ENCODE measurements around the gene SFXN5.

The SFXN5 gene

DNA sequence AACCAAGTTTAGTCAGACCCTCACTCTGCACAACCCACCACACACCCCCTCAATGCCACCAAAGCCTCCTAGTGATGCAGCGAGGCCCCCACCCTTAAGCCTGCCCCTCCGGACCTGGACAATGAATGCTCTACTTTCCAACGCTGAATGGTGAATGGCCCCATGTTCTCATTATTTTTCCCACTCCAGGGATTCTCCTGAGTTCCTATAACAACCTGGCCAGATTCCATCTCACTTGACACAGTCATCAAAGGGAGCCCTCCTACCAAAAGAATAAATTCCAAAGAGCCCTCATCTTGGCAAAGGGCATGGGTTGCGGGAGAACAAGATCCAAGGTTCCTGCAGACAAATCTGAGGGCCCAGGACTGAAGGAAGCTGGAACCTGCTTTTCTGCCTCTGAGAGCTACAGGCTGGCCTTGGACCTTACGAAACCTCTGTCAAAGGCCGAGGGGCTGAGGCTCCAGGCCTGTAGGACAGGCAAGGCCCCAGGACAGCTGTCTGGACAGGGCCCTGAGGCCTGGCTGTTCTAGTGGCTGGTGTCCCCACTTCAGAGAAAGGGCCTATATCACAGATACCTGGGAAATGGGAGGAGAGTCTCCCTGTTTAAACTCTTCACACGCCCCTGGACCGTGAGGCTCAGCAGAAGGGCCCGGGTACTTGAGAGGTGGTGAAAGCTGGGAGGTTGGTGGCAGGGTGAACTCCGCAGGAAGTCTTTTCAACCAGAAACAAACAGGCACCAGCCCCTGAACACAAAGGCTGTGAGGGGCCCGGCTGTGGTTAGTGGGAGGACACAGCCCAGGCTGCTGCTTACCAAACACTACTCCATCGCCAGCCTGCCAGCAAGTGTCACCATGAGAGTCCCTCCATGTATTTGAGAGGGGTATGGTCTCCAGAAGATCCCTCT is 27.3 kb downstream of the SFXN5 start:
- DNase-seq (ENCODE audit: low spot score): no peak

DNA sequence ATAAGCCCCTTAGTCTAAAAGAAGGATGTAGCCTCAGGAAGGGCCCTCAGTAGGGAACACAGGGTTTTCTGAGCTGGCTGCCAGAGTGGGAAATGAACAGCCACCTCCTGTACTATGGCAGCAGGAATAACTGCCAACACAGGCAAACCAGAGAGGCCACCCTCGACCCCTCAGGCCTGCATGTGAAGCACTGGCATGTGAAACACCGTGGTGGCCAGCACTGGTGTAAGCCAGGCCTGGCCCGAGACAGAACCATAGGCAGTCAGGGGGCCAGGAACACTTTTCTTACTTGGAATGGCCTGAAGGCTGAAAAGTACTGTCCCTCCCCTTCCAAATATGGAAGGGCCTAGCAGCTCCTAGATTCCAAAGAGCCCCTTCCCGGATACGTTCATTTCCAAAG is 28.2 kb downstream of the SFXN5 start:
- DNase-seq (ENCODE audit: low spot score): no peak

DNA sequence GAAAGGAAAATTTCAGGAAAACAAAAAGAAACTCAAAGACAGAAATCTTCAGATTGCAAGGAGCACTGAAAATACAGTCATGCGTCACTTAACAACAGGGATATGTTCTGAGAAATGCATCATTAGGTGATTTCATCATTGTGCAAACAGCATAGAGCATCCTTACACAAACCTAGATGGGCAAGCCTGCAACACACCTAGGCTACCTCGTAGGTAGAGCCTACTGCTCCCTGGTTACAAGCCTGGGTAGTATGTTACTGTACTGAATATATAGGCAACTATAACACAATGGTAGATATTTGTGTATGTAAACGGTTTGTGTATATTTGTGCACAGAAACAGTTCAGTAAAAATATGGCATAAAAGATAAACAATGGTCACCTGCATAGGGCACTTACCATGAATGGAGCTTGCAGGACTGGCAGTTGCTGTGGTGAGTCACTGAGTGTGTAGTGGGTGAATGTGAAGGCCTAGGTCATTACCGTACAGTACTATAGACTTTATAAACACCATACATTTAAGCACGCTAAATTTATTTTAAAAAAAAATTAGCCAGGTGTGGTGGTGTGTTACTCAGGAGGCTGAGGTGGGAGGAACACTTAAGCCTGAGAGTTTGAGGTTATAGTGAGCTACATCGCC is 33.4 kb downstream of the SFXN5 start:
- DNase-seq (ENCODE audit: low spot score): no peak

DNA sequence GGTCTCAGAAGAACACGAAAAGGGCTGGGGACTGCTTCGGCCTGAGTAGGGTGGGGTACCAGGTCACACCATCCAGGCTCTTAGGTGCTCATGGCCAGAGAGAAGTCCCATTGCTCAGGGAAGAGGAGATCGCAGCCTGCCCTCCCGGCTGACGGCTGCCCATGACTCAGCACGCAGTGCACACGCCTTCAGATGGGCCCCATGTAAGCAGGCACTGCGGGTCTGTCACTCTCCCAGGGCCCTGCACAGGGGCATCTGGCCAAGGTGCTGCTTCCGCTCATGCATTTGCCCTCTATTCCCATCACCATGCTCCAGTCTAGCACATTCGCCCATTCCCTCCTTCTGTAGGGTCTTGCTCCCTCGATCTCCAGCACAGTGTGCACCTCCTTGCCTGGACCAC is 34.7 kb downstream of the SFXN5 start:
- DNase-seq (ENCODE audit: low spot score): no peak

DNA sequence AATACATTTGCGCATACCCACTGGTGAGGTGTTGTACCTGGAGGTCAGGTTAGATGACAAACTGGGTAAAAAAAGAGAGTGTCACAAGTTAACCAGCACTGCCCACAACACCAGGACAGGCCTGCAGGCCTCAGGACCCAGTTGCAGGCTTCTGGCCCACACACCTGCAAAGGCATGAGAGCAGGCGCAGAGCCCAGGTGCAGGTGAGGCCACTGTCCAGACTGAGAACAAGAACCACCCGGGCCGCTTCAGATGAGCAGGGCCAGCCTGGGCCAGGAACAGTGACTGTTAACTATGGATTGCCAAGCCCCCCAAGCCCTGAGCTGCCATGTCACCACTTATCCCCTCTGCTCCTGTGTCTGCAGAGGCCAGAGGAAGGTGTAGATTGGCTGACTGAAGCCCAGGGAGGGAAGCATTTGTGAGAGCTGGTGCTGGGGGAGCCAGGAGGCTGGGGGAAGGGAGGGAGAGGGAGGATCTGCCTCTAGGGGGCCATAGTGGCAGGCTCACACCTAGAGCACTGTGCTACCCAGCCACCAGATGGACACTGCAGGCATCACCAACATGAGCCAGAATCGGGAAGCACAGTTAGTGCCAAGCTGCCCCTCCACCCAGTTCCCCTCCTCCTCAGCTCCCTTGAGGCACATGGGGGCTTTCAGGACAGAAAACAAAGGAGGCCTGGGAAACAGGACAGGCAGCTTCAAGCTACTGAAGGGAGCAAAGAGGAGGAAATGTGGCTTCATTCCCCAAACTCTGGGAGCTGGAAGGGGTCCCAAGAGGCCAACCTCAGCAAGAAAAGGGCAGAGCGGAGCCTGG is 35.4 kb downstream of the SFXN5 start:
- no peak for DNase-seq (ENCODE audit: low spot score)

DNA sequence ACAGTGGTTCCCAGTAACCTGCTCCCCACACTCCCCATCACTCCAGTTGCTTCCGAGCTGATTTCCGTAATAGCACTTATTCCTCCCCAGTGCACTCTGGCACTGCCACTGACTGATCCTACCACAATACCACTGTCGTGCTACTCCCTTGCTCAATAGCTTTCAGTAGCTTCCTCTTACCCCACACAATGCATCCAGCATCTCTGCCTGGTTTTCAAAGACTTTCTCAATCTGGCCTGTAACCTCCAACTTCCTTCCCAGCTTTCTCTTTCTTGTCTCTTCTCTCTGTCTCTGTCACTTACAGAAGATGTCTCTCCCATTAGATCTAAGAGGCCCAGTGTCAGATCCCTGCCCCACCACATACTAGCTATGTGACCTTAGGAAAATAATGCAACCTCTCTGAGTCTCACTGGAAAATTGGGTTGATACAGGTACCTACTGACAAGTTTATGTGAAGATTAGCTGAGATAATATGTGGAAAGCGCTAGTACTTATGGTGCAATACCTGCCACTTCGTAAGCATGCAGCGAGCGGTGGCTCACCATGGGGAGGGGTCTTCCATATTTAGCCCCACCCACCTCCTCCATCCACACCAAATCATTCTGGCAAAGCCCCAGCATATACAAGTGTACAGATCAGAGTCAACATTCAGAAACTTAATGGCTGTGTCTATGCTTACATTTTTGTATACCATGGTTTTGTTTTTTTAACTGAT is 36.7 kb downstream of the SFXN5 start:
- DNase-seq (ENCODE audit: low spot score): no peak

DNA sequence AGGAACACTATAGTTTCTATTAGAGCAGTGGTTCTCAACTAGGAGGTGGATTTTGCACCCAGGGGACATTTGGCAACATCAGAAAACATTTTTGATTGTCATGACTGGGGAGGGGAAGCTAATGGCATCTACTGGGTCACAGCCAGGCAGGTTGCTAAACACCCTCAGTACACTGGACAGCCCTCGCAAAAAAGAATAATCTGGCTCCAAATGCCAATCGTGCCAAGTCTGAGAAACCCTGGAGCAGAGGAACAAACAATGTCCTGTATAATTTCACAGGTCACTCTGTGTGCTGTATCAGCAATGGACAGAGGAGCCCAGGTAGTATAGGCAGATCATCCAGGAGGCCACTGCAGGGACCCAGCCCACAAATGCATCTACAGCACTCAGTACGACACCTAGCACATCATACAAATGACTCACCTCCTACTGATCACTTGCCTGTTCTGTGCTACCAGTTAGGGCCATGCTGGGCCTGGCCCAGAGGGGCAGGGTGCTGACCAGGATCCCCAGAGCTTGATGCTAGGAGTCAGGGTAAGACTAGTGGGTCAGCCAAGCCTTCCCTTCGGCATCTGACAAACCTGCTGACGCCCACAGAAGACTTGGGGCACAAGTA is 37.6 kb downstream of the SFXN5 start:
- DNase-seq (ENCODE audit: low spot score): no peak

DNA sequence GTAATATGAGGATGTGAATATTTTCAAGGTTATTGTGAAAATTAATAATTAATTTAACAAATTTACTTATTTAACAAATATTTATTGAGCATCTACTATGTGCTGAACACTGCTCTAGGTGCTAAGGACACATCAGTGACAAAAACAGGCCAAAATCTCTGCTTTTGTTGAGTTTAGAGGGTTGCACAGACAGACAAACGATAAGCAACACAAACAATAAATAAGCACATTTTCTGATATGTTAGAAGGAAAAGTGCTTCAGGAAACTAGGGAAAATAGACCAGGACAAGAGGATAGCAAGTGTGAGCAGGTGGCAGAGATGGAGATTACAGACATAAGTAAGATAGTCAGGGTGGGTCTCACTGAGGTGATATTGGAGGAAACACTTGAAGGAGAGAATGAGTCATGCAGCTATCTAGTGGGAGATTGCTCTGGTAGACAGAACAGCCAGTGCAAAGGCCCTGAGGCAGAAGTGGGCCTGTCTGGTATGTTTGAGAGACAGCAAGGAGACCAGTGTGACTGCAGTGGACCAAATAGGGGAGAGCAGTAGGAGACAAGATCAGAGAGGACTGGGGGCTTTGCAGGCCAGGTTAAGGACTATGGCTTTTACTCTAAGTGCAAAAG is 38.3 kb downstream of the SFXN5 start:
- DNase-seq (ENCODE audit: low spot score): no peak

DNA sequence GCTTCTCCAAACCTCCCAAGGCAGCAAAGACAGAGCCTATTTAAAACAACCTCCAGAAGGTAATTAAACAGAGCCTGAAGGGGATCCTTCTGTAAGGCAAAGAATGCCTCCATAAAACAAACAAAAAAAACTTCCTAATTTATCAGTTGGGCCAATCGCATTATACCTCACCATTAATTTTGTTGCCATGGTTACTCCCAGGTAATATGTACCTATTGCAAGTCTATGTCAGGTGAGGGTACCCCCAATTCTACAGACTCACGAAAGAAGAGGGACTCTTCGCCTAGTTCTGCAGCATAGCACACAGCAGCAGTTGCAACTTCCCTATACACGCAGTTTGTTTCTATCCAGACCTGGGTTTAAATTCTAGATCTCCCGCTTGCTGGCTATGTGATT is 38.8 kb downstream of the SFXN5 start:
- no peak for DNase-seq (ENCODE audit: low spot score)

DNA sequence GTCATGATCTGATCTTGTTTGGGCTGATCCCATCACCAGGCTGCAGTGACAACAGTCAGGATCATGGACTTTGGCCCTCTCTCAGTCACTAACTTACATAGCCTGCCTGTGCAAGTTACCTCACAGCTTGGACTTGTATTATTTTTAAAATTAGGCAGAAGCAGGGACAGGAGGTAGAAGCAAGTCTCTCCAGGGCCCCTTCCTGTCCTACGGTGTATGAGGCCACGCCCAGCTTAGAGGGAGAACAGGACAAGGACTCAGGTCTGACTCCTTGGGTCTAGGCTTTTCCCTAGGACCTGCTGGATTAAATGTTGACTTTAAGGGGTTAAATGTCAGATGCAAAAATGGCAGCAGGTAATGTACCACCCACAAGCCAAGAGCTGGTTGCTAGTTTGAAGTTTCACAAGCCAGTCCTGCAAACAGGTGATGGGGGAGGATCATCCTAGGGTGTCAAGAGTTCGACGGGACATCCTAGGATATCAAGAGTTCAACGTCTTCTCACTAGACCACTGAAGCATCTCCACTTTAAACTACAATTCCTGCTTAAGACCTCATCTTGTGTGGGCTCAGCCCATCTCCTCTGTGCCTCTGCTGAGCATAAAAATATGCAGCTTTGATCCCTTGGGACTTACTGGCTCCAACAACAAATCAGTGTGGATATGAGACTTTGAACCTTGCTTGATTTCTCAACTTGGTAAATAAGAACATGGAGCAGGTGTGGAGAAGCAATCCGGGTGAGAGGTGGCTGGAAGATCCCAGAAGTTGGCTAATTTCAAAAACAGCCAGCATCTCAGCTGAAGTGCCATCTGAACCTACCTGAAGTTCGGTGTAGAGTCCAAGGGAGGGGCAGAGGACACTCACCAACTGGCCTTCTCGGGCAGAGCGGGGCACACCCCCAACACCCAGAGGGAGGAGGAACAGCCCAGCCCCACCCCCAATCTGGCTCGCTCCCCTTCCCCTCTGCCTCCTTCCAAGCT is 39.5 kb downstream of the SFXN5 start:
- DNase-seq (ENCODE audit: low spot score): no peak

DNA sequence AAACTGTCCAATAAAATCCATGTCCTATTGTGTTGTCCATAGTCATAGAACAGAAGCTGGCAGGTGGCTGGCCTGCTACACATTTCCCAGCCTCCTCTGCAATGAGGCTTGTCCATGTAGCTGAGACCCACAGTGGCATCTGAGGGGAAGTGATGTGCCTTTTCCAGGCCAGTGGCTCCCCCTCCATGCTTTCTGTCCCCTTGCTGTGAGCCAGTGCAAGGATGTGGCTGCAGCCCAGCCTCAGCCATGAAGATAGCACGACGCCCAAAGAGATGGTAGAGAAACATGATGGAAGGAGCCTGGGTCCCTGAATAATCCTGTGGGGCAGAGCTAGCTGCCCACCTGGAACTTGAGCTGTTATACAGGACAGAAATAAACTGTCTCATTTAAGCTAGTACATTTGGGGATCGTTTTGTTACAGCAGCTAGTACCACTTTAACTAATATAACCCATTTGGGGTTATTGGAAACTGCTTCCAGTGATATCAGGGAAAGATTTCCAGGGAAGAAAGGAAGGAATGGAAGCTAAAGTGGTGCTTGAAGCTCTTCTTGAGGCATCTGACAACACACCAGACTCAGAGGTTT is 40.3 kb downstream of the SFXN5 start:
- DNase-seq (ENCODE audit: low spot score): no peak

DNA sequence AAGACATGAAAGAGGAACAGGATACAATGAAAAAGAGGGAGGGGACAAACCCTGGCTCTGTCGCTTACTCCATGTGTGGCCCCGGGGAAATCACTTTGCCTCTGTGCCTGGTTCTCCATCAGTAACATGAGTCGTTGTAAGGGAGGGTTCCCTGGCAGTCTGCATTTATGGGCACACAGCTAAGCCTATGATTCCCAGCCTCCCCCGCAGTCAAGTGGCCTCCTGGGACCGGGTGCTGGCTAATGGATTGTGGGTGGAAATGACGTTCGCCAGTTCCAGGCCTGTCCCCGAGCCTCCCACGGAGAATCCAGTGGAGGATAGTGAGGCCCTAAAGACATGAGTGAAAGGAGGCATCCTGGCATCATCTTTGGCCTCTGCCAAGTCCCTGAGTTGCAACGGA is 42.7 kb downstream of the SFXN5 start:
- DNase-seq (ENCODE audit: low spot score): no peak

DNA sequence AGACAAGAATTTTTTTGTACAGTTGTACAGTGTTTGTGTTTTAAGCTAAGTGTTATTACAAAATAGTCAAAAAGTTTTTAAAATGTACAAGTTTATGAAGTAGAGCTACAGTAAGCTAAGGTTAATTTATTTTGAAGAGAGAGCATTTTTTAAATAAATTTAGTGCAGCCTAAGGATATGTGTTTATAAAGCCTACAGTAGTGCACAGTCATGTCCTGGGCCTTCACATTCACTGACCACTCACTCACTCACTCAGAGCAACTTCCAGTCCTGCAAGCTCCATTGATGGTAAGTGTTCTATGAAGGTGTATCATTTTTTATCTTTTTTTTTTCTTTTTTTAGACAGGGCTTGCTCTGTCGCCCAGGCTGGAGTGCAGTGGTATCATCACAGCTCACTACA is 44.2 kb downstream of the SFXN5 start:
- no peak for DNase-seq (ENCODE audit: low spot score)

DNA sequence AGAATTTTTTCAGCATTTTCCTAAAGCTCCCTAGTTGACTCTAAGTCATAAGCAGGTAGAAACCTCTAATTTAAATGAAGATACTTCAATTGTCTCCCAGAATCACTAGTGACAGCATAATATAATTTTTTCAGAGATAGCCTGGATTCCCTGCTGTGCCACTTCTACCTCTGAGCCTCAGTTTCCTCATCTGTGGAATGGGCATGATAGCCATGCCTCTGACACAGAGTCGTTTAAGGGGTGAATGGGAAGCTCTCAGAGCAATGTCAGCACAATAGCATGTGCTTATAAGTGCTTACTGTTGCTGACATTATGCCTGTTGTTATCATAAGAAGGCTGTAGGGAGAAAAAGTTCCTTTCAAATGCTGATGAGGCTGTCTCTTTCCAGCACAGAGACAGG is 48.0 kb downstream of the SFXN5 start:
- DNase-seq (ENCODE audit: low spot score): no peak

DNA sequence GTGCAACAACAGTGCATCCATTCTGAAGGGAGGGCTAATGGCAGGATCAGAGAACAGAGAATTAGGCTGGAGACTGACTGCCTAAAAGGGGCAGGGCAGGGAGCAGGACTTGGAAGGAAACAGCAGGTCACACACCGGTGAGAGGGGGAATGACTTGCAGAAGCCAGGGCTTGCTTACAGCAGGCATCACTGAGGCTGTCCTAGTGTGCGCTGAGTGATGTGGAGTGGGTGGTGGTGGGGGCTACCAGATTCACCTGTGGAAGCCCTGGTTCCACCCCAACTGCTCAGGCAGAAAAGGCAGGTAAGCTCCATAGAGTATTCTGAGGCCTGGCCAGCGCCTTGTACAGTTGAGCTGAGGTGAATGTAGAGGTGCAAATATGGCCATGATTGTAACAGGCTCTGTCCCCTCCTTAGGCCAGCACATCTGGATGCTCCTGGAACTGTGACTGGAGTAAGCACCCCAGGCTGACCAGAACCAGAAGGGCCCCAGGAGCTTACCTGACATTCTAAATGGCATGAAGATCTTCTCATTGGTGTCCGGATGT is 49.4 kb downstream of the SFXN5 start:
- no peak for DNase-seq (ENCODE audit: low spot score)

DNA sequence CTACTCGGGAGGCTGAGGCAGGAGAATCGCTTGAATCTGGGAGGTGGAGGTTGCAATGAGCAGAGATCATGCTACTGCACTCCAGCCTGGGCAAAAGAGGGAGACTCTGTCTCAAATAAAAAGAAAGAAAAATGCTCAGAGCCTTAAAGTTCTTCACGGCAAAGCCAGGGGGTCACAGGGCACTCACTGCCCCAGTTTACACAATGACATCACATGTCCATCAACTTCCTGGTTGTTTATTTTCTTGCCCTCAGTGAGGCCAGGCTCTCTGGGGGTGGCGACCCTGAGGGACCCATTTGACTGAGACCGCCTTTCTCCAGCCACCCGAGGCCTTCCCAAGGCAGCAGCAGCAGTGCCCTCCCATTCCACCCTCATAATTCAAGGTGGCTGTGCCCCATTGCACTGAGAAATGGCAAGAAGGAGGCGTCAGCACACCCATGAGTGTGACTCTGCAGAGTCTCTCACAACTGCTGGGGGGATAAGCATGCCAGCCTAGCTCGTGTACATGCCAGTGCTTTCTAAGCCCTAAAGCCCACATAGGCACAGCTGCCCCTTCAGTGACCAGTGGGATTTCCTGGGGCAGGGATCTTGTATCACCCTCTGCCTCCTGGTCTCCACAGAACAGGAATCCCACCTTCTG is 50.0 kb downstream of the SFXN5 start:
- no peak for DNase-seq (ENCODE audit: low spot score)

DNA sequence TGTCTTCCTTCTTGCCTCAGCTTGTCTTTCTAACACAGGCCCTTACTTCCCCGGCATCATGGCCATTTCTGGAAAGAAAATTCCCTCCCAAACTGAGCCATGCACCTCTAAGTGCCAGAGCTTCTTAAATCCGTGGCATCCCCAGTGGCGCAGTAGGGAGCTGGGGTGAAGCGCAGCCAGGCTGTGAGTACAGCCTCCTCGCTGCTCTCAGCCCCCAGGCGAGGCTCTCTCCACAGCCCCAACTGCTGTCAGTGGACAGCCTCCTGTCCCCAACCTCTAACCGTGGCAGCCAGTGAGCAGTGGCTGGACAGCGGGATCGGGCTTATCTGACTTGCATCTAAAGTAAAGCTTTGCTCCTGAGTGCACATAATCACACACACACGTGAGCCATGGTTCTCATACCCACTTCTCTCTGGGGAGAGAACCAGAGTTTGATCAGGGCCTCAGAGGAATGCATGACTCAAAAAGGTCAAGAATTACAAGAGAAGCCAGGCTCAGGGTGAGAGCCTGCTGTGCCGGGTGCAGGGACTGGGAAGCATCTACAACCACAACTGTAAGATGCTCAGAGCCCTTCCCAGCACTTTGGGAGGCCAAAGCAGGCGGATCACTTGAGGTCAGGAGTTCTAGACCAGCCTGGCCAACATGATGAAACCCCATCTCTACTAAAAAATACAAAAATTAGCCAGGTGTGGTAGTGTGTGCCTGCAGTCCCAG is 50.7 kb downstream of the SFXN5 start:
- peak; percentile 80 for DNase-seq (ENCODE audit: low spot score)

DNA sequence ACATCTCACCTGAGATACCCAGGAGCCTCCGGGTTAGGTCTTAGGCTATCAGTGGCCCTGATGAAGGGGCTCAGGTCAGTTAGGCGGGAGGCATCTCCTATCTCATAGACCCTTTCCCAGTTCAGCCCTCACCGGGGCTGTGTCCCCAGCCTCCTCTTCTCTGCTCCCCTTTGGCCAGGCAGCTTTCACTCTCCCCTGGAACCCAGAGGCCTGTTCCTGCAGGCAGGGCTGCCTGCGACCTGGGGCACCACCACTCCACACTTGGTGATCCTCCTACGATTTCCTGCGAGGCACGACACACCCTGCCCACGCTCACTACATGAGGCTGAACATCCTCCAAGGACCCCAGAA is 51.2 kb downstream of the SFXN5 start:
- DNase-seq (ENCODE audit: low spot score): no peak
